Ishikawa (cell line): ENCODE measurements around the gene SRRT.

Experiments used
- CREB1 ChIP-seq: IDR thresholded peaks from 2 replicates; pipeline ENCODE4 v1.6.1; 2012; ENCODE audit warnings: low read depth
- EGR1 ChIP-seq: IDR thresholded peaks from 2 replicates; pipeline ENCODE4 v1.6.1; 2012
- EP300 ChIP-seq: IDR thresholded peaks from 2 replicates; pipeline ENCODE4 v1.6.1; 2012; ENCODE audit warnings: borderline replicate concordance
- MAX ChIP-seq: IDR thresholded peaks from 2 replicates; pipeline ENCODE4 v1.6.1; 2012
- REST ChIP-seq: IDR thresholded peaks from 2 replicates; pipeline ENCODE4 v1.6.1; 2012; ENCODE audit warnings: low read depth, mild to moderate bottlenecking
- TAF1 ChIP-seq: IDR thresholded peaks from 2 replicates; pipeline ENCODE4 v1.6.1; 2012; ENCODE audit warnings: low read depth, mild to moderate bottlenecking
- USF1 ChIP-seq: IDR thresholded peaks from 2 replicates; pipeline ENCODE4 v1.6.1; 2012

- TF ChIP-seq REST: no peak
- no peak for TF ChIP-seq CREB1
- no peak for TF ChIP-seq TAF1
- no peak for TF ChIP-seq EP300
- TF ChIP-seq USF1: no peak
- no peak for TF ChIP-seq MAX
- no peak for TF ChIP-seq EGR1
These were observed 38.7 kb upstream of the SRRT start for GRCh38 chr7:100835903-100836811.
